DMS53 treated with DMSO at 0.1 percent for 48 hours (cell line): ENCODE data around the gene CAMK4.

Source experiments
- DNase-seq: peaks from one replicate; lab custom pipeline; 2025; ENCODE audit not compliant: unreplicated experiment; lab: John Stamatoyannopoulos, UW

The CAMK4 gene

DNA sequence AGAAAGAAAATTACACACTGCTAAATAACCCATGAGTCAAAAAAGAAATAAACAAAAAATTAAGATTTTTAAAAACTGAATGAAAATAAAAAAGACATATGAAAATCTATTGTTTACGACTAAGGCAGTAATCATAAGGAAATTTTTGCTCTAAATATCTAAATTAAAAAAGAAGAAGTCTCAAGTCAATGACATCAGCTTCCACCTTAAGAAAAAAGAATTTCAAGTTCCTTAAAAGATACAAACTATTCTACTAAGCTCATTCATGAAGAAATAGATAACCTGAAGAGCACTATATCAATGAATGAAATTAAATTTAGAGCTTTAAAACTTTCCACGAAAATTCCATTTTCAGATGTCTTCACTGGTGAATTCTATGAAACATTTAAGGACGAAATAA is 303.9 kb downstream of the CAMK4 start:
- DNase-seq = no peak

DNA sequence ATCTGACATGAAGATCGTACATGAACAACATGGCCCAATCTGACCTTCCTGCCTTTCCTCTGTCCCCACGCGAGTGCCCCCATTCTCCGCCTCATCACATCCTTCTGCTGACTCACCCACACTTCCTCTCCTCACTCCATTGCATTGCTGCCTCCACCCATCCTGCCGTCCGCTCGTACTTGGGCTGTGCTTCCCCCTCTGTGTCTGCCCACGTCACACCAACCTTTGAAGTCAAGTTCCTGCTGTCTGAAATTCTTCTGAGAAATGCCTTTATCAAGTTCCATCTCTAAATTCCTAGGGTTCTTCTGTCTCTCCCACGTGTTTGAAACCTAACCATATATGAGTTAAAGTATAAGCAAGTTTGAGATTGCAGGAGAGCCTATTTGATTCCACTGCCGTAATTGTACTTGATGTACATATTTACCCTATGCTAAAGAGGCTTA is 306.1 kb downstream of the CAMK4 start:
- no peak for DNase-seq

DNA sequence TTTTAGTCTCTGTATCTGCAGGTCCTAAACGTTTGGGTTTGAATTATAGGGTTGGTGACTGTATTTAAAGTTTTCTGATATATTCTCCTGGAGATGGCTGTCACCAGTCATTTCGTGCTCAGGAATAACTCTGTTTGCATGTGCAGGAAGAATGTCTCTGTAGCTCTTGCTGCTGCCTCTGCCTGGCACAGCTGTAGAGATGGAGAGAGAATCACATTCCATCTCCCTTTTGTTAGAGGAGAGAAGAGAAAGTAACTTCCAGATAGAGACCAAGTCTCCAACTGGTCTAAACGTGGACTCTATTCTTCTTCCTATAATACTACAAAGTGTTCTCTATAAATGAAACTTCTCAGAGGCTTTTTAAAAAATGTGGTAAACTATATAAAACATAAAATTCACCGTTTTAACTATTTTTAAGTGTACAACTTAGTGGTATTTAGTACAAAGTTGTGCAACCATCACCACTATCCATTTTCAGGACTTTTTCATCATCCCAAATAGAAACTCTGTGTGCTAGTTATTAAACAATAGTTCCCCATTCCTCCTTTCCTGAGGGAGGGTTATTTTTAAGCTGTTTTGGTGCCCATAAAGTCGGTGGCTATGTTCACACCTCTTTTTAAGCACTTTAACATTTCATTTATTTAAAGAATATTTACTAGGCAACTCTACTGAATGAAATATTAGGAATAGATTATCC is 308.9 kb downstream of the CAMK4 start:
- no peak for DNase-seq

DNA sequence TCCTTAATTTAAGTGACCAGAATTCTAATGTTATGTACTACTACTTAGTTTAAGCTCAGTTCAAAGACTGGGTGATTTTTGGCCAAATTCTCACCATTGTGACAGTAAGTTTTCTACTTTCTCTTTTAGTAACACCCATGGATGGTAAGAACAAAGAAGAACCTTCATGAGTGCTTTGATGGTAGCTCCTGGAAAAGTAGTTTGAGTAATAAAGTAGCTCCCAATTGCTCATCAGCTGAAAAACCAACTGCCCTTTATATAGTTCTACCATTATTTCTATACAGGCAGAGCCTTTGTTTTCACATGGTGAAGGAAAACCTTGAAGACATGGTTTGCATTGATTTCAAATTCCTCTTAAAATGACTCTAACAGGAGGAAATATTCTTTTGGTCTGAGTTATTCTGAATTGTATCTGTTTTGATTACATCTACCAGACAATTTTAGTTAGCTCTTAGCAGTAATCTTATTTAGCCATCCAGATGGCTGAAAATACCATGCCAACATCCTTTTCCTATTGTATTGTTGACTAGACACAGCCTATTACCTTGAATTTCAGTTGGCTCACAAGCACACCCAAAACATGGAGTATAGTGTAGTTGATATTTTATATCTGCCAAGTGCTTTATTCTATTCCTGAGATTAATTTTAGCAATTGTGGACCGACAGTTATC is 311.8 kb downstream of the CAMK4 start:
- no peak for DNase-seq

DNA sequence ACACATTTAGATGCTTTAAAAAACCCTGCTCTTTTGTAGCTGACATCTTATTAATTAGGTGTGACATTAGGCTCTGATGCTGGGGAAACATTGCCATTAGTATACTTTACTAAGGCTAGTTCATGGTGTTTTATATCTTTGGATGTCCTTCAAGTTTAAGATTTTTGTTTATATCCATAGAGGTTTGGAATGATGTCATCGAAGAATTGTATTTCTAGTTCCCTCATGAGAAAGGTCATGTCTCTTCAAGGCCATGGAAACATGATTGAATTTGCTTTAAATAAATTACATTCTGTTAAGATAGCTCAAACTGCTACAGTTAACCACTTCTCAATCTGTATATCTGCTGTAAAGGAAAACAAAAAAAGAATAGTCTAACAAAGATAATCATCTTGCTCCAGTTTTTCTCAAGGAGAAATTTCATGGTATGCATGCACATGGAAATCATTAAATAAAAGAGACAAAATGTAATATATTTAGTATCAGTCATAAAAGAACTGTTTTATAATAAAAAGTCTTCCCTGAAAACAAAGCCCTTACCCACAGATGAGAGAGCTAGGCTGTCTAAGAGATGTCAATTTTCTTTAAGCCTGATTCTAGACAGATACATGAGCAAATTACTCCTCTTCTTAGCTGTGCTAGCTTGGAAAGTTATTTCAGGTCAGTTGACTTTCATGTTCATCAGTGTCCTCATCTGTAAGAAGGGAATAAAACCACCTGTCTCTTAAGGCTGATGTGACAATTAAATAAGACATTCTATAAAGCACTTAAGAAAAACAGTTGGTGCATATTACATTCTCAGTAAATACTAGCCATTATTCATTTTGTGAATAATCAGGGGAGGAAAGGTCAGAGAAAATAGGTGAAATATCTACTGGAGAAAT is 313.2 kb downstream of the CAMK4 start:
- no peak for DNase-seq
